HG03159 (cell line): Measurements from ENCODE around the gene B3GNT8.
"Not testable (repeated sequence)": the region's sequence is repeated elsewhere in the genome, so short reads cannot be mapped to it uniquely, and the experiment has no call there.

Experiments used
- ATAC-seq: cut with Tn5 transposase; IDR thresholded peaks from one replicate; pipeline ENCODE4 v1.9.1; 2021; ENCODE audit warnings: mild to moderate bottlenecking, moderate library complexity; ENCODE audit not compliant: unreplicated experiment

B3GNT8 gene

DNA sequence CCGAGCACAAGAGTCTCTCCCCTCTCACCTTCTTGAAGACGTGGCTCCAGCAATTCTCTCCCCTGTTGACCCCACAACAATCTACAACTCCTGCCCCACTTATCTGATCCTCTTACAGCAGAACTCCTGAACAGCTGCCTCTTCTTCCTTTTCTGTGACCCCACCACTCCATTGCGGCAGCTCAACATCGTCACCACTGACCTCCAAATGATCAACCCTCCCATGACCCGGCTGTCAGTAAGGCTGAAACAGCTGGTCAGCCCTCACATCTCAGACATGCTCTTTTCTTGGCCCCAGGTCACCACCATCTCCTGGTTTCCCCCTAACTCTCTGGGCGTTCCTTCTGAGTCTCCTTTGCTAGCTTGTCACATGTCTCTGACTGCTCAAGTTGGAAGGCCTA is 31.8 kb downstream of the B3GNT8 start:
- no peak for ATAC-seq

DNA sequence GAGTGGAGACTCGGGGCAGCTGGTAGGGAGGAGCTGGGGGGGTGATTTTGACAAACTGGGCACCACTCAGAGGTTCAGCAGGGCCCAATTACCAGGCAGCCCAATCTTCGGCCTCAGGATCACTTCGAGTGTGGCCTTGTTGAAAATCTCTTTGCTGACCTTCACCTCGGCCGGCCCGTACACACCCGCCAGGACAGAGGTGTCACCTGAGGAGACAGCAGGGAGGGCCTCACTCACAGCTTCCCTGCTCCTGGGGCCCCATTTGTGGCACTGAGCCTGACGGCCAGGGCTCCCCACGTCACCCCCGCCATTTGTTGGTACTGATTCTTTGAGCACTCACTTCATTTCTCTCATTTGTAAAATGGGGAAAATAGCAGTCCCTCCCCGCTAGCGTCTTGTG is 34.4 kb downstream of the B3GNT8 start:
- ATAC-seq, result no peak

DNA sequence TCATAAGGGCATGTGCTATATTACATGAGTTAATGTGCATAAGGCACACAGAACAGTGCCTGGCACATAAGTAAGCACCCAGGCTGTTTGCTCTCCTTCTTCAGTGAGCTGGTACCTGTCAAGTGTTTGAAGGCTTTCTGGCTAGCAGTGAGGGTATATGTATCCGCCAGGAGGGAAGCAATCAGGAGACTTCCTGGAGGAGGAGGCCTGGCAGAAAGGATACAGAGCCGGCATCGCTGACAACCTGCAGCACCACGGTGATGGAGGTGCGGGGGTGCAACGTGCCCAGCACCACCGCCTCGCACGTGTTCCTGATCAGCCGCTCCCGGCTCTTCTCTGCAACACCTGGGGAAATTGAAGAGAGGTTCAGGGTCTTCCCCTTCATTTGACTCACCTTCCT is 35.6 kb downstream of the B3GNT8 start:
- ATAC-seq, result no peak

DNA sequence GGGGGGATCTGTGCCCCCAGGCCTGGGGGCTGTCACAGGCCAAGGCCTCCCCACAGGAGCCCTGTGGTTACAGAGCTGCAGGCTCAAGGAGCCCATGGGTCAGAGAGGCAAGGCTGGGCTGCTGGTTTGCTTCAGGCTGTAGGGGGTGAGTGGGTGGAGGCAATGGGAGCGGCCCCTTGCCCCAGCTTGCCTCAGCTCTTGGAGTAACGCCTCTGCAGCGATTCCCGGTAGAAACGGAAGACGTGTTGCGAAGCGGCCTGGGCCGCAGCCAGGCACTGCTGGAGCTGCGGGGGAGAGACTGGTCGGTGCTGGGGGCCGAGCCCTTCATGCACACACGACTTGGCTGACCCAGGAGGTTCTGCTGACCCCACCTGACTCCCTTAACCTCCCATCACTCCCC is 40.7 kb downstream of the B3GNT8 start:
- no peak for ATAC-seq

DNA sequence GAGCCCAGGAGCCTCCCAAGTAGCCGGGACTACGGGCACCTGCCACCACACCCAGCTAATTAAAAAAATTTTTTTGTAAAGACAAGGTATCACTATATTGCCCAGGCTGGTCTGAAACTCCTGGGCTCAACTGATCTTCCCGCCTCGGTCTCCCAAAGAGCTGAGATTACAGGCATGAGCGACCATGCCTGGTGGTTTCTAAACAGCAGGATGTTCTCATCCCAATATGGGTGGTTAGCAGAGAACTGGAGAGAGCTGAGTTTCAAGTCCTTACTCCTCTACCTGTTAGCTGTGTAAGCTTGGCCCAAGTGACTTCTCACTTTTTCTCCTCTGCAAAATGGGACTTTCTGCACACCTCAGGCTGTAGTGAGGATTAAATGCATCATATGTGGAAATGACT is 42.8 kb downstream of the B3GNT8 start:
- ATAC-seq, result no peak

DNA sequence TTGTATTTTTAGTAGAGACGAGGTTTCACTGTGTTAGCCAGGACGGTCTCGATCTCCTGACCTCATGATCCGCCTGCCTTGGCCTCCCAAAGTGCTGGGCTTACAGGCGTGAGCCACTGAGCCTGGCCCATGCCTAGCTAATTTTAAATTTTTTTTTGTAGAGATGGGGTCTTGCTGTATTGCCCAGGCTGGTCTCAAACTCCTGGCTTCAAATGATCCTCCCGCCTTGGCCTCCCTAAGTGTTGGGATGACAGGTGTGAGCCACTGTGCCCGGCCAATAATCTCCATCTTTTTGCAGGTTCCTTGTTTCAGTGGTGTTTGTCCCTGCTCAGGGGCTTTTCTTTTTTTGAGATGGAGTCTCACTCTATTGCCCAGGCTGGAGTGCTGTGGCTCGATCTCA is 45.6 kb downstream of the B3GNT8 start:
- ATAC-seq, result not testable (repeated sequence)

DNA sequence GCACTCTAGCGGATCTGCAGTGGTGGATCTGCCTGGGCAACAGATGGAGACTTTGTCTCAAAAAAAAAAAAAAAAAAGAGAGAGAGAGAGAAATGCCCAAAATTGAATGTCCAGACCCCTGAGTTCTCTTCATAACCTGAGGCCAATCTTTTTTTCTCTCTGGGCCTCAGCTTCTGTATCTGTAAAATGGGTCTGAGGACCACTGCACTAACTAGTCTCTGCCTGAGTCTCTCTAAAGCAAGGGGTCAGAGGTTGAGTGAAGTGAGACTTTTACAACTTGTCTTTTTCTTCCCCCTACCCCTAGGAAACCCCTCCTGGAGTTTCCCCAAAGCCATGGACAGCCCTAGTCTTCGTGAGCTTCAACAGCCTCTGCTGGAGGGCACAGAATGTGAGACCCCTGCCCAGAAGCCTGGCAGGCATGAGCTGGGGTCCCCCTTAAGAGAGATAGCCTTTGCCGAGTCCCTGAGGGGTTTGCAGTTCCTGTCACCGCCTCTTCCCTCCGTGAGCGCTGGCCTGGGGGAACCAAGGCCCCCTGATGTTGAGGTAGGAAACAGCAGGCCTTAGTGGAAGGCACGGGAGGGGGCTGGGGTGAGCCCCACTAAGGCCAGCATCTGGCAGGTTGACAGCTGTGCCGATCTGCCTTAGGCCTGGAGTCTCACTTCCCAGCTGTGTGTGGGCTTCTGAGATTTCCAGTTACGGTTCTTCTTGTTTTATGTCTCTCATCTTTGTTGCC is 49.0 kb downstream of the B3GNT8 start:
- no peak for ATAC-seq

DNA sequence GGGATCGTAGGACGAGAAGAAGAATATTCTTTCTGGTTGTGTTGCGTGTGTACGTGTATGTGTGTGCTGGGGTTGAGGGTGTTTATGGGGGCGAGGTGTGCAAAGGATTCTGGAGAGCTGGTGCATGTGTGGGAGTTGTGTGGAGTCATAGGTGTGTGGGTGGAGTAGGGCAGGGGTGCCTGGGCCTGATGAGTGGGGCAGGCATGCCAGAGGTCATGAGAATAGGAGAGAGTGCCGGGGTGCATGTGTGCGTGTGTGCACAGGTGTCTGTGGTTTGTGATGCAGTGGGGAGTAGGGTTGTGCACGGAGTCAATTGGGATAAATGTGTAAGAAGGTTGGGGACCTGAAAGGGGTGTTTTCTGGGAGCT is 50.2 kb downstream of the B3GNT8 start:
- ATAC-seq, result no peak

DNA sequence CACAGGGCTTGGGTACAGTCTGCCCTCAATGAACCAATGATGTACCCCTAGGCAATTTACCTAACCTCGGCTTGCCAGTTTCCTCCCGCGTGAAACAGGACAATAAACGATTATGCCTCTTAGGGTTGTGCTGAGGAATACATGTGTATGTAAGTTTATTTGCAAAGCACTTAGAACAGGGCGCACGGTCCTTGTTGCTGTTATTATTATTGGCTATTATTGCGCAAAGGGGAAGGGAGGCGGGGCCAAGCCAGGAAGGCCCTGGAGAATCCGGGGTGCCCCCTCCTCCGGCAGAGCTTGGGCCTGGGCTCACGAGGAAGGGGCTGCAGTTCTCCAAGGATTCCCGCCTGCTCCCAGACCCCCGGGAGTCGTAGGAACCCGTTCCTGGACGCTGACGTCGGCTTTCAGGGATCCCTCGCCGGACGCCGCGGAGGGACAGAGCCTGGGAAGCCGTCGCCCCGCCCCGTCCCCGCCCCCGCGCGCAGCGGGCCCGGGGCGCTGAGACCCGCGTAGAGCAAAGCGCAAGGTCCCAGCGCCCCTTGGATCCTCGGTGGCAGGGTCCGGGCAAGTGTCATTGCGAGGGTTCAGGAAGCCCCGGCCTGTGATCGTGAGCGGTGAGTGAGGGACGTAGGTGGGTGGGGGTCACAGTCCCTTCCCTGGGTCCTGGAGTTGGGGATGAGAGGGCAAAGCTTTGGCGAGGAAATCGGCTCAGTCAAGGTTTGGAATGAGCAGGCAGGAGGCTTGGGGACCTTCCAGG is 50.8 kb downstream of the B3GNT8 start, which contains the start of gene TMEM91:
Gene TMEM91, plus strand, starts transcription at position 293 of the 757 bp plus-strand sequence. CDS start 1,777 bp downstream, outside the sequence.
- no peak for ATAC-seq
